ENCODE measurements around the gene AS3MT.
"Not testable (repeated sequence)": the region's sequence is repeated elsewhere in the genome, so short reads cannot be mapped to it uniquely, and the experiment has no call there.

- not testable (repeated sequence) for TF ChIP-seq CTCF (optimal IDR thresholded peaks at IDR 0.05 in 1 of 3, IDR thresholded peaks at IDR 0.05 in 1 of 3, conservative IDR thresholded peaks at IDR 0.05 in 1 of 3; ENCODE audit: extremely low read depth in 1 of 3, insufficient read depth in 2 of 3, low read length in 3 of 3); EZH2 (IDR thresholded peaks at IDR 0.05; ENCODE audit: low read length)
Observed at GRCh38 chr10:102844190-102844776, 25.0 kb upstream of the AS3MT start.

Data from keratinocyte (primary cell).